Natural killer cell (primary cell): ENCODE measurements around the gene PROCR. TPM values are rescaled to one million over a fixed set of nuclear protein-coding genes. Genes with fewer than 3 reads are reported as not detected.
"Not testable (repeated sequence)": the region's sequence is repeated elsewhere in the genome, so short reads cannot be mapped to it uniquely, and the experiment has no call there.

ENCODE experiments used
- ATAC-seq, 3 donors: fragments of 150-1000 bp in 2 of 3; fragments of 200-7000 bp in 1 of 3; cut with Tn5 transposase; 1 replicate in 1 of 3; 2 replicates in 2 of 3; pipeline ENCODE4 v1.10.0; 2021; ENCODE audit warnings: mild to moderate bottlenecking in 2 of 3, moderate library complexity in 2 of 3
- DNase-seq, 2 donors: peaks; one replicate each; pipeline versions ENCODE4 v3.0.0 to v3.0.0-alpha.2; 2013 to 2021; ENCODE audit warnings: mixed read lengths in 1 of 2
- H3K27ac ChIP-seq: one replicate; pipeline ENCODE4 v1.5.1; 2013; ENCODE audit warnings: mild to moderate bottlenecking, low read length
- H3K27me3 ChIP-seq: one replicate; pipeline ENCODE4 v1.6.1; 2013; ENCODE audit warnings: low read length; ENCODE audit not compliant: control insufficient read depth, insufficient read depth
- H3K36me3 ChIP-seq: one replicate; pipeline ENCODE4 v1.6.1; 2013; ENCODE audit warnings: low read length; ENCODE audit not compliant: control insufficient read depth, insufficient read depth
- H3K4me1 ChIP-seq: one replicate; pipeline ENCODE4 v1.6.1; 2013; ENCODE audit warnings: low read length; ENCODE audit not compliant: control insufficient read depth, insufficient read depth
- H3K4me3 ChIP-seq: one replicate; pipeline ENCODE4 v1.5.1; 2013; ENCODE audit warnings: low read length
- H3K9me3 ChIP-seq: one replicate; pipeline ENCODE4 v1.6.1; 2013; ENCODE audit warnings: low read length; ENCODE audit not compliant: control insufficient read depth, insufficient read depth
- H3K27ac Mint-ChIP-seq, 2 donors: one replicate each; pipeline ENCODE4 v1.8.0; 2022; ENCODE audit warnings: mild to moderate bottlenecking in 2 of 2, mixed read lengths in 2 of 2, moderate library complexity in 1 of 2
- H3K27me3 Mint-ChIP-seq, 2 donors: one replicate each; pipeline ENCODE4 v1.8.0; 2022; ENCODE audit warnings: low read depth in 2 of 2, mixed read lengths in 2 of 2
- H3K36me3 Mint-ChIP-seq: one replicate; pipeline ENCODE4 v1.8.0; 2022; ENCODE audit warnings: mixed read lengths
- H3K4me1 Mint-ChIP-seq, 2 donors: one replicate each; pipeline ENCODE4 v1.8.0; 2022; ENCODE audit warnings: mixed read lengths in 2 of 2
- H3K4me3 Mint-ChIP-seq: one replicate; pipeline ENCODE4 v1.8.0; 2022; ENCODE audit warnings: mild to moderate bottlenecking, moderate library complexity, mixed read lengths
- H3K9me3 Mint-ChIP-seq, 2 donors: one replicate each; pipeline ENCODE4 v1.8.0; 2022; ENCODE audit warnings: mixed read lengths in 2 of 2
- CTCF ChIP-seq: fragments of 200-600 bp; IDR thresholded peaks from one replicate; pipeline ENCODE4 v1.8.0; 2022; ENCODE audit warnings: antibody characterized with exemption
- WGBS: methylation state at CpG from one replicate; pipeline ENCODE4 v1.1.7; 2013; ENCODE audit warnings: missing lambda C conversion rate; ENCODE audit not compliant: insufficient coverage; 5-methylcytosine and 5-hydroxymethylcytosine counted together
- intact Hi-C: fragments of 100-400 bp; cut with micrococcal nuclease; formaldehyde crosslinking; loops from one replicate; pipeline ENCODE4 v1.14.2; 2022
- total RNA-seq, 4 donors: library from RNA; stranded (reverse); fragments of 120-200 nt in 1 of 4; gene quantifications; one replicate each; pipeline versions ENCODE4 v1.2.3 to v1.2.4, GENCODE V29; 2013 to 2022

The PROCR gene
- total RNA-seq, 3 donors from 2014 or later (not counting 1 experiment from before 2014, with no cell fraction given): 6.4 to 9.3 (median 6.4) TPM

GRCh38 chr20:35196313-35196712 is 24.4 kb downstream of the PROCR start:
- H3K27me3 Mint-ChIP-seq: no peaks in the 10 kb centered on the region
- no peaks in the 10 kb centered on the region for H3K4me1 Mint-ChIP-seq
- TF ChIP-seq CTCF: no peak
- peaks cover 0 to 2% of the 10 kb centered on the region in 2 donors for H3K9me3 Mint-ChIP-seq
- H3K36me3 Mint-ChIP-seq: peaks cover 30% of the 10 kb centered on the region
- Histone ChIP-seq H3K9me3 (no peaks in the 10 kb centered on the region), H3K27me3 (no peaks in the 10 kb centered on the region), H3K36me3 (no peaks in the 10 kb centered on the region), H3K27ac (no peak overlapping the region), H3K4me3 (no peak overlapping the region), H3K4me1 (no peaks in the 10 kb centered on the region)
- H3K27ac Mint-ChIP-seq: no peak overlapping the region
- ATAC-seq (no peak), DNase-seq (no peak)
- intact Hi-C loops: no loop called here
- H3K4me3 Mint-ChIP-seq: no peak overlapping the region

- Mint-ChIP-seq H3K4me1 (no peaks in the 10 kb centered on the region), H3K27ac (no peak overlapping the region), H3K4me3 (no peak overlapping the region), H3K9me3 (peaks cover 0 to 2% of the 10 kb centered on the region in 2 donors), H3K27me3 (no peaks in the 10 kb centered on the region), H3K36me3 (peaks cover 18% of the 10 kb centered on the region)
- no peaks in the 10 kb centered on the region for H3K27me3 ChIP-seq
- H3K27ac ChIP-seq: no peak overlapping the region
- no peaks in the 10 kb centered on the region for H3K9me3 ChIP-seq
- DNase-seq: no peak
- intact Hi-C loops: no loop called here
- no peak for ATAC-seq
- H3K4me3 ChIP-seq: no peak overlapping the region
- H3K36me3 ChIP-seq: no peaks in the 10 kb centered on the region
- TF ChIP-seq CTCF: no peak
- H3K4me1 ChIP-seq: no peaks in the 10 kb centered on the region
Measured at GRCh38 chr20:35199740-35200139, 27.9 kb downstream of the PROCR start.

- ATAC-seq (no peak), DNase-seq (no peak)
- Mint-ChIP-seq H3K4me1 (no peaks in the 10 kb centered on the region), H3K4me3 (no peak overlapping the region), H3K9me3 (peaks cover 0 to 2% of the 10 kb centered on the region in 2 donors), H3K27ac (no peak overlapping the region), H3K36me3 (peaks cover 13% of the 10 kb centered on the region), H3K27me3 (no peaks in the 10 kb centered on the region)
- H3K4me3 ChIP-seq: no peak overlapping the region
- H3K4me1 ChIP-seq: no peaks in the 10 kb centered on the region
- intact Hi-C loops: no loop called here
- no peaks in the 10 kb centered on the region for H3K27me3 ChIP-seq
- WGBS: no CpG with 5 or more reads among the region's 1 CpG
- TF ChIP-seq CTCF: no peak
- H3K9me3 ChIP-seq: no peaks in the 10 kb centered on the region
- H3K27ac ChIP-seq: no peak overlapping the region
- H3K36me3 ChIP-seq: no peaks in the 10 kb centered on the region
Measured at GRCh38 chr20:35200267-35200666, 28.4 kb downstream of the PROCR start.

GRCh38 chr20:35201467-35201866 is 29.6 kb downstream of the PROCR start:
- H3K4me1 ChIP-seq, H3K4me3 Mint-ChIP-seq, H3K27ac Mint-ChIP-seq, H3K9me3 ChIP-seq, H3K4me3 ChIP-seq, H3K9me3 Mint-ChIP-seq, H3K27me3 ChIP-seq, H3K27ac ChIP-seq, DNase-seq, ATAC-seq, H3K36me3 Mint-ChIP-seq, H3K36me3 ChIP-seq, H3K27me3 Mint-ChIP-seq, intact Hi-C loops, H3K4me1 Mint-ChIP-seq: not testable (repeated sequence)
- 94% methylated on average over 5 of the region's 5 CpGs for WGBS
